Occipital lobe (tissue), 3 donors: Measurements from ENCODE around the gene ZNF155. TPM values are rescaled to one million over a fixed set of nuclear protein-coding genes. Genes with fewer than 3 reads are reported as not detected.
A peak's percentile ranks its signal among the peaks of the same experiment; 100 is the strongest.

Experiments used
- DNase-seq: peaks from one replicate; lab custom pipeline; 2025; lab: John Stamatoyannopoulos, UW
- small RNA-seq: library from RNA; depleted of rRNA; stranded (forward); fragments of <200 nt; gene quantifications from one replicate; pipeline ENCODE3, GENCODE V24; 2014
- total RNA-seq: library from RNA; depleted of rRNA; stranded (reverse); fragments of >200 nt; gene quantifications from one replicate; pipeline ENCODE4 v1.2.3, GENCODE V29; 2014

Gene ZNF155
- total RNA-seq, 1 donor from 2014 or later = 13.9 TPM

- DNase-seq = no peak
Observed at GRCh38 chr19:44003461-44004009, 19.5 kb downstream of the ZNF155 start.

- no peak for DNase-seq
Observed at GRCh38 chr19:44005973-44006372, 22.0 kb downstream of the ZNF155 start.

- no peak for DNase-seq
Observed at GRCh38 chr19:44007473-44007872, 23.5 kb downstream of the ZNF155 start.

DNA sequence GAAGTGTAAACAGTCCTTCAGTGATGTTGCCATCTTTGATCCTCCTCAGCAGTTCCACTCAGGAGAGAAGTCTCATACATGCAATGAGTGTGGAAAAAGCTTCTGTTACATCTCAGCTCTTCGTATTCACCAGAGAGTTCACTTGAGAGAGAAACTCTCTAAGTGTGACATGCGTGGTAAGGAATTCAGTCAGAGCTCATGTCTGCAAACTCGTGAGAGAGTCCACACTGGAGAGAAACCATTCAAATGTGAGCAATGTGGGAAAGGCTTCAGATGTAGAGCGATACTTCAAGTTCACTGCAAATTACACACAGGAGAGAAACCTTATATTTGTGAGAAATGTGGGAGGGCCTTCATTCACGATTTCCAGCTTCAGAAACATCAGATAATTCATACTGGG is 26.5 kb downstream of the ZNF155 start:
- no peak for DNase-seq

DNA sequence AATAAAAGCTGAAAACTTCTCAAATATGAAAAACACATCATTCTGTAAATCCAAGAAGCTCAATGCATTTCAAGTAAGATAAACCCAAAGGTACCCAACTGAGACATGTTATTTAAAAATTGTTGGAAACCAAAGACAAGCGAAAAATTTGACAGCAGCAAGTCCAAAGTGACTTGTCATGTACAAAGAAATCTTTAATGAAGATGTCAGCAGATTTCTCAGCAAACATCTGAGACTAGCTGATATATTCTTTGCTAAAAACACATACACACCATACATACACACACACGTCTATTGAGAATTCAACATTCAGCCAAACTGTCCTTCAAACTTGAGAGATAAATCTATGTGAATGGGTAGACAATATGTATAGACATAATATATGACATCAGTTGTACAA is 35.5 kb downstream of the ZNF155 start:
- no peak for DNase-seq

DNA sequence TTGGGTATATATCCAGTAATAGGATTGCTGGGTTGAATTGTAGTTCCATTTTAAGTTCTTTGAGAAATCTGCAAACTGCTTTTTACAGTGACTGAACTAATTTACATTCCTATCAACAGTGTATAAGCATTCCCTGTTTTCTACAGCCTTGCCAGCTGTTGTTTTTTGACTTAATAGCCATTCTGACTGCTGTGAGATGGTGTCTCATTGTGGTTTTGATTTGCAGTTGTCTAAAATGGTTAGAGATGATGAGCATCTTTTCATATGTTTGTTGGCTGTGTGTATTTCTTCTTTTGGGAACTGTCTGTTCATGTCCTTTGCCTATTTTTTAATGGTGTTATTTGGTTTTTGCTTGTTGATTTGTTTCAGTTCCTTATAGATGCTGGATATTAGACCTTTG is 37.2 kb downstream of the ZNF155 start:
- no peak for DNase-seq

GRCh38 chr19:44024900-44025216 is 40.9 kb downstream of the ZNF155 start:
- no peak for DNase-seq

DNA sequence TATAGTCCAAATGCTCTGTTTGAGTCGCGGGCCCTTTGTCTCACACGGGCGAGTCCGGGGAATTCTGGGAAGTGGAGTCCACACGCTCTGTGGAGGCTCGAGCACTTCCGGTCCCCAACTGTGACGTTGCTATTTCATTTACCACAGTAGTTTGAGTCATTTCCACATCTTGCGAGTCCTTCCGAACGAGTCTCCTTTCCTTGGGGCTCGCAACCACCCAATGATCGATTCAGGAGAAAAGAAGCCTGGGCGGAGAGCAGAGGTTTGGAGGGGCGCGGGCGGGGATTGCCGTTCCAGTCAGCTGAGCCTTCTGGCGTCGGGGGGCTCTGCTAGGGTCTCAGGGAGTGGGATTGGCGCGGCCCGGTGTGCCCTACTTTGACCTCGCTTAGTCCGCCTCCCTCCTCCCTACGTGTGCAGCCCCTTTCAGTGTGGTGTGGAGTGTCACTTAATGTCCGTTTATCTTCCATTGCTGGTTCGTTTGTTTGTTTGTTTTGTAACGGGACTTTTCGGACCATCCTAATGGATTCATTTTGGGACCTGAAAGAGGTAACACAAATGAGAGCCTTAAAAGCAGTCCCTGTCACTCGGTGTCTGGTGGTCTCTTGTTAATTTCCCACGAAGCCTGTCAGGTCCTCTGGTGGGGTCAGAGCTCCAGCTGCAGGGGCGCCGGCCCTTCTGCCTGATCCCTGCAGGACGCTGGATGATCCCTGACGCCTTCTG is 41.4 kb downstream of the ZNF155 start, which contains the start of gene ZNF222:
Gene ZNF222 (plus strand): TSS at position 163 of the 720 bp plus-strand sequence. CDS start 58 bp downstream, at position 221.
- DNase-seq = peak; percentile 86

DNA sequence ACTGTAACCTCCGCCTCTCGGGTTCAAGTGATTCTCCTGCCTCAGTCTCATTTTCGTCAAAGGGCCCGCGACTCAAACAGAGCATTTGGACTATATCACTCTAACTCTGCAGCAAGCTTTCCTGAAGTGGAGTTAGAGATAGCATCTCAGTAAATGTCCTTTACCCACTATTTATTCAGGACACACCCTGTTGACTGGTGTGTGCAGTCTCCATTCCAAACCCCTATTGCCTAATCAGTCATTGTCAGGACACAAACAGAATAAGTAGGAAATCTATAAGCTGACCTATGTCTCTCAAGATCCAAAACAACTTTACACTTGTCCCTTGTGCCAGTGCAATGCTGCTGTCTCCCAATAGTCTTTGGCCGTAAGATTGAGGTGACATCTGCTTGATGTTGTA is 42.6 kb downstream of the ZNF155 start:
- no peak for DNase-seq

DNA sequence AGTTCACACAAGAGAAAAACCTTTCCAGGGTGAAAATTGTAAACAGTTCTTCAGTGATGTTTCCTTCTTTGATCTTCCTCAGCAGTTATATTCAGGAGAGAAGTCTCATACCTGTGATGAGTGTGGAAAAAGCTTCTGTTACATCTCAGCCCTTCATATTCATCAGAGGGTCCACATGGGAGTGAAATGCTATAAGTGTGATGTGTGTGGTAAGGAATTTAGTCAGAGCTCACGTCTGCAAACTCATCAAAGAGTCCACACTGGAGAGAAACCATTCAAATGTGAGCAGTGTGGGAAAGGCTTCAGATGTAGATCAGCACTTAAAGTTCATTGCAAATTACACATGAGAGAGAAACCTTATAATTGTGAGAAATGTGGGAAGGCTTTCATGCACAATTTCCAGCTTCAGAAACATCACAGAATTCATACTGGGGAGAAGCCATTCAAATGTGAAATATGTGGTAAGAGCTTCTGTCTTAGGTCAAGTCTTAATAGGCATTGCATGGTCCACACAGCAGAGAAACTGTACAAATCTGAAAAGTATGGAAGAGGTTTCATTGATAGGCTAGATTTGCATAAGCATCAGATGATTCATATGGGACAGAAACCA is 48.1 kb downstream of the ZNF155 start:
- no peak for DNase-seq

DNA sequence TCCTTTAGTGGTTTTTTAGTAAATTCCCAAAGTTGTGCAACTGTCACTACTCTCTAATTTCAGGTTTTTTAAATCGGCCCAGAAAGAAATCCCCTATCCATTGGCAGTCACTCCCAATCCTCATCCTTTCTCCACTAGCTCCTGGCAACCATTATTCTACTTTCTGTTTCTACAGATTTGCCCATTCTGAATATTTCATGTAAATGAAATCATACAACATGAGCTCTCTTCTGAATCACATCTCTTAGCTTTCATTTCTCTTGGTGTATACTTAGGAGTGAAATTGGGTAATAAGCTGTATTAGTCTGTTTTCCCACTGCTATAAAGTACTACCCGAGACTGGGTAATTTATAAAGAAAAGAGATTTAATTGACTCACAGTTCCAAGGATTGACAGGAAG is 58.2 kb downstream of the ZNF155 start:
- no peak for DNase-seq

Small RNAs within 50 kb of the gene (small RNA-seq; reads per million reads assigned to genes)
- not detected for gene AC006213.5

Other genes with a start within 250 kb of the ZNF155 start
- gene SMG9, start 229.2 kb upstream of the ZNF155 start, total RNA-seq = 6.4 TPM
- 0.16 TPM for gene KCNN4, start 203.2 kb upstream of the ZNF155 start, total RNA-seq
- 1.6 TPM for gene LYPD5, start 181.7 kb upstream of the ZNF155 start, total RNA-seq
- gene ZNF283, start 156.9 kb upstream of the ZNF155 start, total RNA-seq = 44.8 TPM
- 3.6 TPM for gene ZNF404, start 100.2 kb upstream of the ZNF155 start, total RNA-seq
- gene ZNF45, start 48.9 kb upstream of the ZNF155 start, total RNA-seq = 30.1 TPM
- gene ZNF221, start 33.0 kb upstream of the ZNF155 start, total RNA-seq = 24.6 TPM
- gene ZNF230, start 18.8 kb downstream of the ZNF155 start, total RNA-seq = 10.3 TPM
- gene ZNF222, start 41.2 kb downstream of the ZNF155 start, total RNA-seq = 12.3 TPM
- 14.8 TPM for gene ZNF223, start 67.8 kb downstream of the ZNF155 start, total RNA-seq
- gene ZNF284, start 88.0 kb downstream of the ZNF155 start, total RNA-seq = 8.3 TPM
- gene ZNF224, start 110.2 kb downstream of the ZNF155 start, total RNA-seq = 57.9 TPM
- 13.1 TPM for gene ZNF225, start 129.2 kb downstream of the ZNF155 start, total RNA-seq
- 25.9 TPM for gene ZNF234, start 157.4 kb downstream of the ZNF155 start, total RNA-seq
- 53.0 TPM for gene ZNF226, start 180.9 kb downstream of the ZNF155 start, total RNA-seq
- 45.5 TPM for gene ZNF227, start 228.3 kb downstream of the ZNF155 start, total RNA-seq